GM18517 (cell line): ENCODE data around the gene TRIP11.

Experiments used
- ATAC-seq: cut with Tn5 transposase; IDR thresholded peaks from one replicate; pipeline ENCODE4 v1.9.1; 2021; ENCODE audit warnings: mild to moderate bottlenecking, moderate library complexity; ENCODE audit not compliant: unreplicated experiment

Gene TRIP11

DNA sequence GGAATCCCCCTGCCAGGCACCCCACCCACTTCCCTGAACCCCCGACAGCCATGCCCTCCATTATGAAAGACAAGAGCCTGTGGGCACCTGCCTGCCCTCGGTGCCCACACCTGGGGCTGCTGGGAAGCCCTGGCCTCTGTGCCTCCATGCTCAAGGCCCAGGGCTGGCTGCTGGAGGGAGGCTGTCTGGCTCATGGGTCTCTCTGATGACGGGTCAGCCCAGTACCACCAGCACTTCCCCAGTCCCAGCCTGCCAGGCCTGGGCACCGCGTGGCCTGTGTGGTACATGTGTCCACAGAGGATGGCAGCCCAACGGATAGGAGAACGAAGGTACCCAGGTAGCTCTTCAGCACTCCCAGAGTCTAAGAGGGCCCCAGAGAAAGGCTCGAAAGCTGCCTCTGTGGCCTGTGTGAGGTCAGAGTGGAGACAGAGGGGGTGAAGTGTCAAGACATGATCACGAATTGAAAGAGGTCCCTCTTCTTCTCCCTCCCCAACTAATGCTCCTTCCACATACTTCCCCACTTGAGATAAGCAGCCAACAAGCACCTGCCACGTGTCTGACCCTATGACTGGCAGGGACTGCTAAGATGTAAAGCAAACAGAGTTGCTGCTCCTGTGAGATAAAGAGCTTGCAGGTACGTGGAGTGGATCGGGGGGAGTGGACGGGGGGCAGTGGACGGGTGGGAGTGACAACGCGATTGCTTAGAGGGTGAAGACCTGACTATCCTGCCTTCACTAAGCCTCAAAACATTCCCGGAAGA, 113.5 kb downstream of the TRIP11 start:
- no peak for ATAC-seq

DNA sequence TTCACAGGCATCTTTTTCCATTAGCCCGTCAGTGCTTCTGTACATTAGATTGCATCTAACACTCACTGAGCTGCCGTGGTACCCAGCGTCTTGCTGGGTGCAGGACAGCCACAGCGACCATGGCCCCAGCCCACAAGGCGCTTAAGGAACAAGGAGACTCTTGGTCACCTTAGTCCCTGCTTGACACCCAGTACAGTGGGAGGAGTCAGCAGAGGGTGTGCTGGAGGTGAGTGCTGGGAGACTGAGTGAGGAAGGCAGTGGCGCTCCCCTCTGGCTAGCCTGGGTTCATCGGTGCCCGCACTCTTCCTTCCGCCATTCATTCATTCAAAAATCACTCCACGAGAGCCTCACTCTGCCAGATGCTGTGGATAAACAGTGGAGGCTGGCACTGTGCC, 114.1 kb downstream of the TRIP11 start:
- ATAC-seq, result no peak

DNA sequence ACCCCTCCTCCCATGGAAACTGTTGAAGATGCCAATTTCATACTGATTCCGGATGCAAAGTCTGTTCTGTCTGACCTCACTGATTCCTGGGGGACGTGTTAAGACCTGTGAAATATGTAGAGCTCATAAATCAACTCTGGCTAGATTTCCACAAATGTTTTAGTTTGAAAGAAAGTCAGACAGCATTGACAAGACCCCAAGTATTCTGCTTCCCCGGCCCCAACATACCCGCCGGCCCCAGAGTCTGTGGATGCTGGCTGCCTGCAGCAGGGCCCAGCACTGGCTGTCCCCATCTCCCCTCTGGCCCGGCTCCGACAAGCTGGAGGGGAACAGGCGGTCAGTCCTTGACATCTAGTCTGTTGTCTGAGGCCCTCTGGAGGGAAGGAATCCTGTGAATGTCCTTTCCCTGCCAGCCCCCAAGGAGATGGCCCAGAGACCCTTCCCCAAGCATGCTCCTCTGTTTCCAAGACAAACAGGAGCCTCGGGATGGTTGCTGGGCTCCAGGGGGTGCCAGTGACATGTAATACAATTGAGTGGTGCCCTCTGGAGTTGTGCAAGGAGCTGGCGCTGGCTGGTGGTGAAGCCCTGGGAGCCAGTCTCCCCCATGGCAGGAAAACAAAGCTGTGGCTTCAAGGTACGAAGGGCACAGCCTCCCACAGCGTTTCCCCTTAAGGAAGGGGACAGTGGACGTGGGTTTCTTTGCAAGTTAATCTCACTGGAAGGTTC, 114.7 kb downstream of the TRIP11 start:
- no peak for ATAC-seq

DNA sequence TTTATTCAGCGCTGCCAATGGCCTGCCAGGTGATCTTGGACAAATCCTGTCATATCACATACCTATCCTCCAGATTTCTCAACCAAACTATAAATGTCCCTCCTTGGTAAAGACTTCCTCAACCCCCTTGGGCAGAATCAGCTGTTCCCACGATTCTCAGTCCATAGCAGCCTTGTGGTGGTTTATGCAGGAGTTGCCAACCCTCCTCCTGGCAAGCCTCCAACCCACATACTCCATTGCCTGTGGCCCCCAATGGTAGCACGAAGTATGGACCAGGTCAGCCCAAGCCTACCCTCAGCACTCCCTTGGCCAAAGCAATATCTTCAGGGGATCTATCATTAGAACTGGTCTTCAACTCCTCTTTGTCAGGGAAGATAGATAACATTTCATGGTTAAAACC, 119.3 kb downstream of the TRIP11 start:
- ATAC-seq, result no peak

DNA sequence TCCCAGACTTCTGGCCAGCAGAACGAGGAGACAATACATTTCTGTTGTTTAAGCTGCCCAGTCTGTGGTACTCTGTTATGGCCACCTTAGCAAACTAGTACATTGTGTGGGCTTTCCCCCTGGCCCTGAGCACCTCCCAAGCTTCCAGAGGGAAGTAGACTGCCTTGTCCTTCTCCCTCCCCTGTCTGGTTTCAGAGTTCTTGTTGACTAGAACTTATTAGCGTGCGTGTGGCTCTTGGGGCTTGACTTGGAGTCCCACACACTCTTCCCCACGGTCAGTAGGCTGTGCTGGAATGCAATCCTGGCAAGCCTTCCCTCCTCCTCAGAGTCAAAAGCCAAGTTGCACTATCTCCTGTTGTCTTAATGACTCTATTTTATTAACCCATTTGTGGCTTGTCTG, 120.0 kb downstream of the TRIP11 start:
- ATAC-seq, result no peak

DNA sequence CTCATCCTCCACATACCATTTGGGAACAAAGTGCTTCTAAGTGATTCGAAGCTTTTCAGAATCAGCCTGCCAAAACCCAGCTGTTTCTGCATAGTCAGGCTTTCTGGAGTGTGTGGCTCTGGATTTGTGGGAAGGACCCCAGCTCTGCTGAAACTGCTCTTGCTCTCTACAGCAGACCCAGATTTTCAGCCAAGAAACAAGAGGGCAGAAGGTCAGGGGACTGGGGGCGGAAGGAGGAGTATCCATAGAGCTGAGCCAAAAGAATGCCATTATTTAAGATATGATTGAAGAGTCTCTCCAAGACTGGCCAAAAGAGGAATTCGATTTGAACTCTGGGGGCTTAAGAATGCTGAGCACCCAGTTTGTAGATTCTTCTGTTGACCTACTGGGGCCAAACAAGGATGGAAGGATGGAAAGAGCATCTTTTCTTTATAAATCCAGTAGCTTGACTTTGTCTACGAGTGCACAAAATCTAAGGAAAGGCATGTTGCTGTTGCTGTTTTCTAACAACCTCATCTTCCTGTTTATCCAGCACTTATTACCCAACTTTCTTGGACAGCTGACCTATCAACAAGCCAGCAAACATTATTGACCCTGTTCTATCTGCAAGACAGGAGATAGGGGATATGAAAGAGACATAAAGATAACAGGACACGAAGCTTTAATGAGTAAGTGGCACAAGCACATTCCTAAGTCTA, 121.5 kb downstream of the TRIP11 start:
- no peak for ATAC-seq
